B cell (primary cell): Measurements from ENCODE around the gene P2RX2.

Source experiments
- CTCF ChIP-seq: fragments of 200-600 bp; IDR thresholded peaks from one replicate; pipeline ENCODE4 v1.8.0; 2022; ENCODE audit warnings: antibody characterized with exemption, mild to moderate bottlenecking
- EZH2 ChIP-seq: IDR thresholded peaks from 2 replicates; pipeline ENCODE4 v1.6.1; 2012; ENCODE audit warnings: borderline replicate concordance, low read depth, mild to moderate bottlenecking, moderate library complexity, low read length; ENCODE audit not compliant: insufficient read depth, poor library complexity, severe bottlenecking

GRCh38 chr12:132640936-132641335 is 22.4 kb downstream of the P2RX2 start:
- TF ChIP-seq EZH2, result no peak
- no peak for TF ChIP-seq CTCF
